IPS-20b (cell line): ENCODE data around the gene BTG1.
"Not testable (repeated sequence)": the region's sequence is repeated elsewhere in the genome, so short reads cannot be mapped to it uniquely, and the experiment has no call there.

ENCODE experiments used
- H3K27ac ChIP-seq: one replicate; pipeline ENCODE4 v1.5.1; 2013; ENCODE audit warnings: low read length
- H3K27me3 ChIP-seq: 2 replicates; pipeline ENCODE4 v1.6.1; 2013; ENCODE audit warnings: mild to moderate bottlenecking, low read length, inconsistent platforms; ENCODE audit not compliant: insufficient read depth
- H3K36me3 ChIP-seq: 2 replicates; pipeline ENCODE4 v1.6.1; 2013; ENCODE audit warnings: low read depth, mild to moderate bottlenecking, inconsistent platforms, low read length, moderate library complexity; ENCODE audit not compliant: insufficient read depth
- H3K4me1 ChIP-seq: 2 replicates; pipeline ENCODE4 v1.6.1; 2013; ENCODE audit warnings: mild to moderate bottlenecking, control low read depth, inconsistent platforms, low read length, moderate library complexity; ENCODE audit not compliant: insufficient read depth
- H3K4me3 ChIP-seq: 2 replicates; pipeline ENCODE4 v1.5.1; 2013; ENCODE audit warnings: mild to moderate bottlenecking, low read length, inconsistent platforms
- H3K9ac ChIP-seq: 2 replicates; pipeline ENCODE4 v1.6.1; 2013; ENCODE audit warnings: low read depth, mild to moderate bottlenecking, inconsistent platforms, low read length, moderate library complexity
- H3K9me3 ChIP-seq: 2 replicates; pipeline ENCODE4 v1.6.1; 2013; ENCODE audit warnings: mild to moderate bottlenecking, low read depth, low read length, inconsistent platforms; ENCODE audit not compliant: insufficient read depth

Gene BTG1

GRCh38 chr12:92109613-92110012 lies 36.0 kb downstream of the BTG1 start:
- H3K9me3 ChIP-seq: no peaks in the 10 kb centered on the region
- no peaks in the 10 kb centered on the region for H3K36me3 ChIP-seq
- no peak overlapping the region for H3K4me3 ChIP-seq
- H3K4me1 ChIP-seq: peaks cover 45% of the 10 kb centered on the region; the same call in 1 of the 2 replicates
- no peaks in the 10 kb centered on the region for H3K27me3 ChIP-seq
- no peak overlapping the region for H3K27ac ChIP-seq
- no peak overlapping the region for H3K9ac ChIP-seq

- H3K4me3 ChIP-seq: no peak overlapping the region
- no peaks in the 10 kb centered on the region for H3K9me3 ChIP-seq
- peaks cover 45% of the 10 kb centered on the region; the same call in 1 of the 2 replicates for H3K4me1 ChIP-seq
- H3K36me3 ChIP-seq: no peaks in the 10 kb centered on the region
- no peaks in the 10 kb centered on the region for H3K27me3 ChIP-seq
- no peak overlapping the region for H3K27ac ChIP-seq
- 0 out of 2 replicates have a peak overlapping the region, but pooled peaks have one; percentile 17 for H3K9ac ChIP-seq
These were observed 37.0 kb downstream of the BTG1 start for GRCh38 chr12:92108651-92109050.

GRCh38 chr12:92107621-92108131 lies 38.0 kb downstream of the BTG1 start:
- H3K4me1 ChIP-seq: peaks cover 45% of the 10 kb centered on the region; the same call in 1 of the 2 replicates
- H3K4me3 ChIP-seq: peak overlapping the region; percentile 6; the same call in 1 of the 2 replicates
- no peak overlapping the region for H3K27ac ChIP-seq
- H3K27me3 ChIP-seq: no peaks in the 10 kb centered on the region
- H3K36me3 ChIP-seq: no peaks in the 10 kb centered on the region
- H3K9me3 ChIP-seq: no peaks in the 10 kb centered on the region
- H3K9ac ChIP-seq: peak overlapping the region; percentile 17; the same call in 1 of the 2 replicates

GRCh38 chr12:92107094-92107493 lies 38.6 kb downstream of the BTG1 start:
- H3K27me3 ChIP-seq: no peaks in the 10 kb centered on the region
- H3K27ac ChIP-seq: no peak overlapping the region
- H3K4me3 ChIP-seq: peak overlapping the region; percentile 6; the same call in 1 of the 2 replicates
- no peaks in the 10 kb centered on the region for H3K36me3 ChIP-seq
- H3K9me3 ChIP-seq: no peaks in the 10 kb centered on the region
- peak overlapping the region; percentile 0; the same call in 1 of the 2 replicates for H3K9ac ChIP-seq
- peaks cover 45% of the 10 kb centered on the region; the same call in 1 of the 2 replicates for H3K4me1 ChIP-seq

GRCh38 chr12:92105676-92106075 lies 40.0 kb downstream of the BTG1 start:
- H3K9ac ChIP-seq: no peak overlapping the region
- peaks cover 45% of the 10 kb centered on the region; the same call in 1 of the 2 replicates for H3K4me1 ChIP-seq
- no peaks in the 10 kb centered on the region for H3K36me3 ChIP-seq
- H3K27ac ChIP-seq: no peak overlapping the region
- H3K9me3 ChIP-seq: no peaks in the 10 kb centered on the region
- no peaks in the 10 kb centered on the region for H3K27me3 ChIP-seq
- no peak overlapping the region for H3K4me3 ChIP-seq

GRCh38 chr12:92105110-92105509 lies 40.5 kb downstream of the BTG1 start:
- H3K4me3 ChIP-seq: no peak overlapping the region
- no peaks in the 10 kb centered on the region for H3K27me3 ChIP-seq
- no peak overlapping the region for H3K27ac ChIP-seq
- peaks cover 40% of the 10 kb centered on the region; the same call in 1 of the 2 replicates for H3K4me1 ChIP-seq
- H3K9me3 ChIP-seq: no peaks in the 10 kb centered on the region
- H3K36me3 ChIP-seq: no peaks in the 10 kb centered on the region
- no peak overlapping the region for H3K9ac ChIP-seq

- Histone ChIP-seq H3K27me3 (no peaks in the 10 kb centered on the region), H3K9ac (no peak overlapping the region), H3K27ac (no peak overlapping the region), H3K9me3 (no peaks in the 10 kb centered on the region), H3K4me3 (no peak overlapping the region), H3K36me3 (no peaks in the 10 kb centered on the region), H3K4me1 (peaks cover 22% of the 10 kb centered on the region; the same call in 1 of the 2 replicates)
These were observed 43.0 kb downstream of the BTG1 start for GRCh38 chr12:92102606-92103005.

GRCh38 chr12:92098594-92099380 lies 46.9 kb downstream of the BTG1 start:
- Histone ChIP-seq H3K4me1 (peaks cover 8% of the 10 kb centered on the region; the same call in 1 of the 2 replicates), H3K36me3 (no peaks in the 10 kb centered on the region)

GRCh38 chr12:92096346-92097136 lies 49.1 kb downstream of the BTG1 start:
- Histone ChIP-seq H3K4me3 (no peak overlapping the region), H3K9ac (no peak overlapping the region), H3K9me3 (no peaks in the 10 kb centered on the region), H3K4me1 (peaks cover 8% of the 10 kb centered on the region; the same call in 1 of the 2 replicates), H3K27ac (no peak overlapping the region), H3K36me3 (no peaks in the 10 kb centered on the region), H3K27me3 (no peaks in the 10 kb centered on the region)

More at GRCh38 chr12:92098594-92099380, 46.9 kb downstream of the BTG1 start:
- no peaks in the 10 kb centered on the region for H3K27me3 ChIP-seq
- no peaks in the 10 kb centered on the region for H3K9me3 ChIP-seq
- no peak overlapping the region for H3K9ac ChIP-seq
- no peak overlapping the region for H3K4me3 ChIP-seq
- no peak overlapping the region for H3K27ac ChIP-seq

GRCh38 chr12:92094751-92095161 lies 50.9 kb downstream of the BTG1 start:
- Histone ChIP-seq H3K27ac (no peak overlapping the region), H3K36me3 (no peaks in the 10 kb centered on the region), H3K4me3 (no peak overlapping the region), H3K4me1 (peaks cover 8% of the 10 kb centered on the region; the same call in 1 of the 2 replicates), H3K9ac (no peak overlapping the region), H3K9me3 (no peaks in the 10 kb centered on the region), H3K27me3 (no peaks in the 10 kb centered on the region)

- H3K36me3 ChIP-seq, H3K9ac ChIP-seq, H3K9me3 ChIP-seq, H3K27me3 ChIP-seq, H3K4me3 ChIP-seq, H3K4me1 ChIP-seq, H3K27ac ChIP-seq: not testable (repeated sequence)
These were observed 51.3 kb downstream of the BTG1 start for GRCh38 chr12:92094301-92094700.
